ENCODE results near the gene MAB21L2.

MAB21L2 gene

DNA sequence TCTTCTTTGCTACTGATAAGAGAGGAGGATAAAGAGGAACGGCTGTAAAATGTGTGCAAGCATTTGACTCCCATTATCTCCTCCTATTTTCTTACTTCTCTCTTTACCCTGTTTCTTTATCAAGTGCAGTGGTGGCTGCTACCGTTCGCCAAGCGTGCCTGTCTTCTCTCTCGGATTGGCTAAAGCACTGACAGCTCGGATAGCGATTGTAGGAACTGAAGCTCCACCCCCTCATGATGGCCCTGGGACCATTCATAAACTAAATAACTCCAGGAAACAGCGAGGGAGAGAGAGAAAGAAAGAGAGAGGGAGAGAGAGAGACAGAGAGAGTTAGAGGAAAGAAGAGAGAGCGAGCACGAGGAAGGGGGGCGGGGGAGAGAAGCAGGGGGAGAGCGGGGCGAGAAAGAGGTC, 305 bp upstream of the MAB21L2 start:
- no peaks in the 10 kb centered on the region for H3K79me2 ChIP-seq (ENCODE audit: insufficient read depth, low read depth)
- H3K4me1 ChIP-seq (ENCODE audit: low read depth, poor library complexity, severe bottlenecking), result no peaks in the 10 kb centered on the region
- TF ChIP-seq CTCF (conservative IDR thresholded peaks at IDR 0.05; ENCODE audit: low read depth, low read length), result no peak
- H3K9ac ChIP-seq, result no peak overlapping the region
- H3K27me3 ChIP-seq (ENCODE audit: insufficient read depth, low read depth), result no peaks in the 10 kb centered on the region
- no peak overlapping the region for H3K4me3 ChIP-seq (IDR thresholded peaks at IDR 0.05; ENCODE audit: insufficient read depth, low read depth, low read length)
- no peaks in the 10 kb centered on the region for H4K20me1 ChIP-seq (ENCODE audit: insufficient read depth)
- H3K36me3 ChIP-seq (ENCODE audit: insufficient read depth), result no peaks in the 10 kb centered on the region
- H3K4me2 ChIP-seq, result no peak overlapping the region
- no peak overlapping the region for H2AFZ ChIP-seq (ENCODE audit: low read depth)
- no peak overlapping the region for H3K27ac ChIP-seq

GRCh38 chr4:150582873-150583286, 929 bp downstream of the MAB21L2 start:
- Histone ChIP-seq H3K79me2 (ENCODE audit: insufficient read depth, low read depth) (no peaks in the 10 kb centered on the region), H3K36me3 (ENCODE audit: insufficient read depth) (no peaks in the 10 kb centered on the region), H3K9ac (no peak overlapping the region), H2AFZ (ENCODE audit: low read depth) (no peak overlapping the region), H4K20me1 (ENCODE audit: insufficient read depth) (no peaks in the 10 kb centered on the region), H3K27me3 (ENCODE audit: insufficient read depth, low read depth) (no peaks in the 10 kb centered on the region), H3K4me3 (IDR thresholded peaks at IDR 0.05; ENCODE audit: insufficient read depth, low read depth, low read length) (no peak overlapping the region), H3K4me2 (no peak overlapping the region), H3K27ac (no peak overlapping the region), H3K4me1 (ENCODE audit: low read depth, poor library complexity, severe bottlenecking) (no peaks in the 10 kb centered on the region)
- no peak for TF ChIP-seq CTCF (conservative IDR thresholded peaks at IDR 0.05; ENCODE audit: low read depth, low read length)

GRCh38 chr4:150583287-150584110, 1.5 kb downstream of the MAB21L2 start:
- Histone ChIP-seq H3K79me2 (ENCODE audit: insufficient read depth, low read depth) (no peaks in the 10 kb centered on the region), H3K4me3 (IDR thresholded peaks at IDR 0.05; ENCODE audit: insufficient read depth, low read depth, low read length) (no peak overlapping the region), H3K27ac (no peak overlapping the region), H3K36me3 (ENCODE audit: insufficient read depth) (no peaks in the 10 kb centered on the region), H3K4me1 (ENCODE audit: low read depth, poor library complexity, severe bottlenecking) (no peaks in the 10 kb centered on the region), H3K4me2 (no peak overlapping the region), H2AFZ (ENCODE audit: low read depth) (no peak overlapping the region), H3K9ac (no peak overlapping the region), H3K27me3 (ENCODE audit: insufficient read depth, low read depth) (no peaks in the 10 kb centered on the region), H4K20me1 (ENCODE audit: insufficient read depth) (no peaks in the 10 kb centered on the region)
- no peak for TF ChIP-seq CTCF (conservative IDR thresholded peaks at IDR 0.05; ENCODE audit: low read depth, low read length)

GRCh38 chr4:150584111-150584915, 2.4 kb downstream of the MAB21L2 start:
- H3K9ac ChIP-seq, result no peak overlapping the region
- TF ChIP-seq CTCF (conservative IDR thresholded peaks at IDR 0.05; ENCODE audit: low read depth, low read length), result no peak
- H3K4me1 ChIP-seq (ENCODE audit: low read depth, poor library complexity, severe bottlenecking), result no peaks in the 10 kb centered on the region
- no peak overlapping the region for H2AFZ ChIP-seq (ENCODE audit: low read depth)
- H4K20me1 ChIP-seq (ENCODE audit: insufficient read depth), result no peaks in the 10 kb centered on the region
- H3K36me3 ChIP-seq (ENCODE audit: insufficient read depth), result no peaks in the 10 kb centered on the region
- H3K27me3 ChIP-seq (ENCODE audit: insufficient read depth, low read depth), result no peaks in the 10 kb centered on the region
- no peaks in the 10 kb centered on the region for H3K79me2 ChIP-seq (ENCODE audit: insufficient read depth, low read depth)
- no peak overlapping the region for H3K4me2 ChIP-seq
- H3K27ac ChIP-seq, result no peak overlapping the region
- no peak overlapping the region for H3K4me3 ChIP-seq (IDR thresholded peaks at IDR 0.05; ENCODE audit: insufficient read depth, low read depth, low read length)
